GM18520 (cell line): ENCODE results near the gene COX20.

ENCODE experiments used
- ATAC-seq: cut with Tn5 transposase; IDR thresholded peaks from one replicate; pipeline ENCODE4 v1.9.1; 2021; ENCODE audit not compliant: unreplicated experiment

COX20 gene

DNA sequence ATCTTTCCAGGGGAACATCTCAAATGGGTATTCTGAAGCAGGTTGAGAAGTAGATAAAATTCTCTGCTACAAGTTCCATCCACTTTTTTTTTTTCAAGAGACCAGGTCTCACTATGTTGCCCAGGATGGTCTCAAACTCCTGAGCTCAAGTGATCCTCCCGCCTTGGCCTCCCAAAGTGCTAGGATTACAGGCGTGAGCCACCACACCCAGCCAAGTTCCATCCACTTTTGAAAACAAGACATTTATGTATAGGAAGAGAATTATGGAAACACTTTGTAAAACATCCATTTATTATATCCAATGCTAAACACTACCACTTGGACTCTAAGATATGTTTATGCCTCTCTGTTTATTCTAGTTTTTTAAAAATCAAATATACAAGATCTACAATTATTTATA, 15.4 kb downstream of the COX20 start:
- no peak for ATAC-seq

DNA sequence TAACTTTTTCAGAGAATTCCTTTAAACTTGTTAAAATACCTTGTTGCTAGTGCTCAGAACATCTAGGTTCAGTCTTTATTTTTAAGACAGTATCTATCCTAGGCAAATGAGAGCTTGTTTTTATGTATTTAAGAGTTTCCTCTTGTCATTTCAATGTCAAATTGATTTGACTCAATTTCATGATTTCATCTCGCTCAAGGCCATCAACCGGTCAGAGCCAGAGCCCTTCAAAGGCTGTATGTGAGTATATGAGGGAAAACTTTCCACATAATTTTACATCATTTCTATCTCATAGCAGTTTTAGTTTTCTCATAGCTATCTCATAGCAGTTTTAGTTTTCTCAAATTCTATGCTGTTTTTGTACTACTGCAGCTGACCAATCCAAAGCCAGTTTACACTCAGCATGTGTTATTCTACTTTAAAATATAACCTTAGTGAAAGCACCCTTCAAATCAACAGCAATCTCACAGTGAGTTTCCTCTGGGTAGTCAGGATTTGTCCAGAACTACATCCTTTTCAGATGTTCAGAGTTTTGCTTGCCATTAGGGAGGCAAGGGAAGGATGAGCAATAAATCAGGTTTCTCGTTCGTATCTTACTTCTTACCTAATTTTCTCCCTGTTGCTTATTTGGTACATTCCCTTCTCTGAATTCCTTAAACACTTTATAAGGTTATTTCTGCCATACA, 16.2 kb downstream of the COX20 start:
- ATAC-seq: no peak

DNA sequence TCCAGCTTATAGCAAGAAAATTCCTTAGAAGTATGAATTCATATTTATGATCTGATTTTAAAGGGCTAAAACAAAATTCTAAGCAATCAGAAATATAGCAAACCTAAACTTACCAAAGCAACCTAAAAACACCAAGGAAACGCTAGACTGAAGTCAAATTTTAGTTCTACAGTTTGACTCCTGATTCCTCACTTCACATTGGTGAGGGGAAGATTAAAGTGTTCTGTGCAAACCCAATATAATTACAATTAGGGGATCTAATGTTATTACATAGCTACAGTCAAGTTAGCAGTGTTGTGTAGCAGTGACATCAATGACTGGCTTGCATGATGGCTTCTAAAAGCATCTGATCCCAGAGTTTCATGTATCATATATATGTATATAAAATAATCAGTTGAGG, 17.2 kb downstream of the COX20 start:
- no peak for ATAC-seq

DNA sequence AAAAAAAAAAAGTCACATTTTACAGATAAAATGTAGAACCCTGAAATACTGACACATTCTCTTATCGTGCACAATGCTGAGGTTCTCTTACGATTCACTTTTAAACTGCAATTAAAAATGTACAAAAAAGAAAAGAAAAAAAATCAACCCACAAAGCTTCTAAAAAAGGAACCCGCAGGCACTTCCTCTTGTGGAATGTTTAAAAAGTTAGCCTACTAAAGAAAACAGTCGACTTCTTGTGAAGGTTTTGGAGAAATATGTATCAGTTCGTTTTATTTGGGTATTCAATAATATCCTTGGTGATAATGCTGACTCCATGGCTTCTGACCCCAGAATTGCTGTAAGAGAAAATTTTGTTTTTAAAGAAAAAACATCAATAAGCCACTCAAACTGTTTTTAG, 18.7 kb downstream of the COX20 start:
- ATAC-seq: no peak

DNA sequence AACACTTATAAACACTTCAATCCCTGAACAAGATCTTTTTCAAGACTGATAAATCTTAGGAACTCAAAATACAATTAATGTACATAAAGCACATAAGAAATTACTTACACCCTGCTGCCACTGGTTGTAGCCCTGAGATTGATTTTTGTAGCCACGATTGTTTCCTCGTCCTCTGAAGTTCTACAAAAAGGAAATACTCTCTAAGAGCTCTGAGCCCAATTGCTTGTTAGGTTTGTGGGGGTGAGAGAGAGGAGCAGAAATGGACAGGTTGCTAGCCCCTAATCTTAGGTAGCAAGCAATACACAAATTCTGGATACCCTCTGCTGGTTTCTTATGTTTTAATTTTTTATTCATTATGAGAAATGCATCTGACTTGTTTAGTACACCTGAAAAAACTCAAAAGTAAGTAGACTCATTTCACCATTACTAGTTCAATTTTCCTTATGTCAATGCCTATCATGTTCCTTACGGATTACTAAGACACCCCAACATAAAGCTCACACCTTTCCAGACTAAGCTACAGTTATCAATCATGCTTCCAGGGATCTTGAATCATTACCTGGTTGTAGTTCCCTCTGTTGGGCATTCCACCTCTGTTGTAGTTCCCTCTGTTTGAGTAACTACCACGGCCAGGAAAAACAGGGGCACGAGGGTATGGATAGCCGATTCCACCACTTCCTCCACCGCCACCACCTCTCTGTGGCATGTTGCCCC, 19.6 kb downstream of the COX20 start:
- no peak for ATAC-seq

DNA sequence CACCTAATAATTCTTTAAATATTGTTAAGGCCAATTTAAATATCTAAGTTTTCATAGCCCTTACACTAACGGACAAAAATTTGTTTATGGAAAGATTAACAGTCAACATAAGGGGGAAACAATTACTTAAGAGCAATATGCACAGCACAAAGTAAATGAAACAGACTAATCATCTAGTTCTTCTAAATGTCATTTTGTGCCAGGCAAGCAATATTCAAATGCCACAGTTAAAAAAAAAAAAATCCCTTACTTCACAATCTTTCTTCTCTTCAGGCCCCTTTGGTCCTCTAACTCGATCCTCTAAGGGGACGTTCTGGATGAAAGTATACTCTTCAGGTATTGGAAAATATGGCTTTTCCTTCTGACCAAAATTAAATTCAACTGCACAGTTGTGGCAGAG, 22.3 kb downstream of the COX20 start:
- no peak for ATAC-seq

DNA sequence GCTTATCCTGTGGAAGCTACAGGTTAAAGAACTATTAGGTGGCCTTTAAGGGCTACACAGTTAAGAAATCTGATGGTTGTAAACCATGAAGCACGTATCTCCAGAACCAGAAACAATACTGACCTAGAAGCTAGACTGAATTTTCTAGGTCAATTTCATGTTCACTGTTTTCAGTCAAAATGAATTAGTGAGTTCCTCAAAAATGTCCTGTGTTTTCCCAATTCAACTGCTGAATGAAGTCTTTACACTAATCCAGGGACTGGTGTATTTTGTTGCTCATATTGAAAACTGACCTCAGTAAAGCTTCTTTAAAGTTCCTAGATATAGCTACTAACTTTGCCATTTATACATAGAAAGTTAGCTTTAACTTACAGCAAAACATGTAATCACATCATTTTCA, 22.9 kb downstream of the COX20 start:
- no peak for ATAC-seq

DNA sequence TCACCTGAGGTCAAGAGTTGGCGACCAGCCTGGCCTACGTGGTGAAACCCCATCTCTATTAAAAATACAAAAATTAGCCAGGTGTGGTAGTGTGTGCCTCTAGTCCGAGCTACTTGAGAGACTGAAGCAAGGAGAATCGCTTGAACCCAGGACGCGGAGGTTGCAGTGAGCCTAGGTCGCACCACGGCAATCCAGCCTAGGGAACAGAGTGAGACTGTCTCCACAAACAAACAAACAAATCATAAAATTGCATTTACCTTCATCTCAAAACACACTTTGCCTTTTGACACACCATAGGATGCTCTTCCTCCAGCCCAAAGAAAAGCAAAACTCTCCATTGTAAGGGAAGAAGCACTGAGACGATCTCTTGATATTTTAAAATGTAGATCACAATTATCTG, 24.6 kb downstream of the COX20 start:
- no peak for ATAC-seq

DNA sequence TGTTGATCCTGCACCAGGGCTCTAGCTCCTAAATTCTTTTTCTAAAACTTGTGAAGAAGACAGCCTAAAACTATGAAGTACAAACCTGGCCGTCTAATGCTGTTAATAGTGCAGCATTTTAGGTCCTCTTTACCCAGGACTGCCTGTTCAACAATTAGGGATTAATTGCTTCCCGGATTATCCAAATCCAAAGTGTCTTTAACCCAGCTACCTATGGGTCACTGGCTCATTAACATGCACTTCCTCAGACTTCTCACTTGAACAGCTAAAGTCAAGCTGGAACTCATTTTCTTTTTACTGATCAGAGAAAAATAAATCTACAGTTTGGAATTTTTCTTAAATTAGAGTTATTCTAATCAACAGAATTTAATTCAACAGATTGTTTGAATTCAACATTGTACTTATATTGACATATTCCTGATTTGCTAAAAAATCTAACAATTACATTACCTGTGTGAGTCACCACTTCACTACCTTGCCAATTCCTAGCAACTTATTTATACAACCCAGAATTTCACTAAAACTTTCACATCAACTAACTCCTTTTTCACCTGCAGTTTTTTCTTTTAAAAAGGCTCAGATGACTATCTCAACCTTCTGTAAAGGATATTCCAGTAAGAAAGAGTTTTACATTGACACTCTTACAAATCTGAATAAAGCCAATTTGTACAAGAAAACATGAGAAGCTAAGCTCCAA, 25.6 kb downstream of the COX20 start:
- no peak for ATAC-seq

DNA sequence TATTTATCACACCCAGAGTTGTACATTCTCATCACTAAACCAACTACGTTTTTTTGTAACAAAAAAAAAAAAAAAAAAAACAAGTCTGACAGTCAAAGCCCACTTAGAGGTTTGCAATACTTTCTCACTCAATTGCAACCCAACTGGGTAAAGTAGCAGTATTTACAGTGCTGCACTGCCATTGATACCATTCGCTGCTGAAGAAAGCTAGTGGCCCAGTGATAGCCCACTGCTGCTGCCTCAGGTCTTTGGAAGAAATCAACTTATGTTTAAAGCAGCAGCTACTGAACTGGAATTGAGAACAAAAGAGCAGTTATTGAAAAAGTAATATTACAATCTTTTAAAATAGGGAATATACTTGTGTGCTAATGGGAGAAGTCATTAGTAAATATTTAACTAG, 26.2 kb downstream of the COX20 start:
- no peak for ATAC-seq

DNA sequence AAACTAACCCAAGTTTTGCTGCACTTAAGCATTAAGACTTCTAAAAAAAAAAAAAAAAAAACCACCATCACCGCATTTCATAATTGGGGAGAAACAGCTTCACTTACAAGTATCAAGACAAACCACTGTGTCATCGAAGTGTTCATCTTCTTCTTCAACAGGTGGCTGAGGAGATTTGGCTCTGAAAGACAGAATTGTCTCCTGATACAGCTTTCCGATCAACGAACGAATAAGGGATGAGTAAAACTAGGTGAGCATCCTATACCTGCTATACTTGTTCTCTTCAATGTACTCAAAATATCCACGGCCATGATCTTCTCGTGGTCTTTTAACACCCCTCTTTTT, 26.9 kb downstream of the COX20 start:
- no peak for ATAC-seq

DNA sequence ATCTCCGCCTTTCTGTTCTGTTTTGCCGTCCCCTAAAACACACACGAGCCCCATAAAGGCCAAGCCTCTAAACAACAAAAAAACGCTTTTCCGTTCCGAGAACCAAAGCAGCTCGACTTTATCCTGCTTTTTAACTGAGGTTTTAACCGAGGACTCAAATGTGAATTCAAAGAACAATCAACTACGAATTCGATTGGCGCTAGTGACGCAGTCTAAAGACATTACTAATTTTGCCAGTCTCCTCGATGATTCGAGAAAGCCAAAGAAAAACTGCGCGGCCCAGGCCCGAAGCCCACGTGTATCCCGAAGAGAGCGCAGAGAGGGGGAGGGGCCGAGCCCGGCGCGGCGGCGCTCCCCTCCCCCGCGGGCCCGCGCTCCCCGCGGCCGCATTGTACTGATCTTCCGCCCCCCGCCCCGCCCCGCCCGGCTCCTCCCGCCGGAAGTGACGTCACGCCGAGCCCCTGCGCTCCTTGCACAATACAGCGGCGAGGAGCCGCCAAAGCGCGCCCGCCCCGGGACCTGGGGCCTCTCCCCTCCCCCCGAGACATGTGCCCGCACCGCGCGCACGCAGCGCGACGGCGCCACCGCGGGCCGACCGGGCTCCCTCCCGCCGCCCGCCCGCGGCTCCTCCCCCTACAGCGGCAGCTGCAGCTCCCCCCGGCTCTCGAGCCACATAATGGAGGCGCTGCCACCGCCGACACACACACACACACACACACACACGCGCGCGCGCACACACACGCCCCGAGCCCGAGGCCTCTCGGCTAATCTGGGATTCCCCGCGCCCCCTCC, 27.4 kb downstream of the COX20 start:
- ATAC-seq: peak; percentile 35

DNA sequence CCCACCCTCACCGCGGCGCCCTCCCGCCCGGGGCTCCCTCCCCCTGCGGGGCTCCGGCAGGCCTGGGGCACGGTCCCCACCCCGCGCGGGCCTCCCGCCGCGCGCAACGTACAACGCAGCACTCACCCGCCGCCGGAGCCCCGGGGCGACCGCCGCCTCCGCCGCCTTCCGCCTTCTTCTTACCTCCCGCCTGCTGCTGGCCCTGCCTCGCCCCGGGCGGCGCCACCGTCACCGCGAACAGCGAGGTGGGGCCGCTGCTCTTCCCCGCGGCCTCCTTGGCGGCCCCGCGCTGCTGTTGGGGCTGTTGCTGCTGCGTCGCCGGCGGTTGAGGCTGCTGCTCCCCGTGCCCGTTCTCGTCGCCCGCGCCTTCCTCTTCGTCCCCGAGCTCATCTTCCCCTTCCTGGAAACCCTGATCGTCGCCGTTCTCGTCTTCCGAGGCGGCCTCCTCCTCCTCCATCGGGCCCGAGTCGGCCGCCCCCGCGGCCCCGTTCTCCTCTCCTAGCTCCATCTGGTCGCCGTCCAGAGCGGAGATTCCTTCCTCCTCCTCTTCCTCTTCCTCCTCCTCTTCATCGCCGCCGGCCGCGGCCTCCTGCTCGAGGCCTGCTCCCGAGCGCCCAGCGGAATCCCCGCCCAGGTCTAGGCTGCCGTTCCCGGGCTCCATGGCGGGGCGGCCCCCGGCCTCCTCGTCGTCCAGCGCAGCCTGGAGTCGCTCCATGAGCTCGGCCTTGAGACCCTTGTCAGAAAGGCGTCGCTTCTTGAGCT, 28.2 kb downstream of the COX20 start:
- ATAC-seq: no peak

DNA sequence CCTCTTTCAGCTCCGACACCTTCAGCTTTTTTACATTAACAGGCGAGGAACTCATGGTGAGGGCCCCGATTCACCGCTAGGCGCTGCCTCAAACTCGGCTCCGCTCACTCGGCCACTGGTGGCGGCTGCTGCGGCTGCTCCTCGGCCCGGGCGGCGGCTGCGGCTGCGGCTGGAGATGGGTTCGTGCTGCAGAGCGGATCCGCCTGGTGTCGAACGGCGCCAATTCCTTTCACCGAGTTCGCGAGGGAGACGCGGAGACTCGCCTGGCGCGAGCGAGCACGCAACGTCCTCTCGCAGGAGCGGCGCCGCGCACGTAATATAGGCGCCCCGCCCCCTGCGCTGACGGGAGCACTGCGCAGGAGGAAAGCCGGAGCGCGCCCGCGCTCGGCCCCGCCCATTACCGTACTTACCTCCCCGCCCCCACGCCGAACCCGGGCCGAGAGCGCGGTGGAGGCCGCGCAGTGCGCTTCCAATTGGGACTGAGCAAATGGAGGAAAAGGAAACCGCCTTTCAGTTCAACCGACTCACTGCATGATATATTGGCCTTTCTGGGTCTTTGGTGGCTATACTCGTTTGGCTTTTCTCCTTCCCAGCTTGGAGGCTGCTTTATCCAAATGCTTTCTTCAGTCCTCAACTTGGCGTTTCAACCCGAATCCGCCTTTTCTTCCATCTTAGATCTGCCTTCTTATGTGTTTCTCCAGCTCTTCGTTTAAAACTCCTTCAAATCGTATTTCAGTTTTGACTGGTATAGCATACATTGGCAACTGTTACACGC, 29.0 kb downstream of the COX20 start, which contains the start of gene HNRNPU:
Gene HNRNPU, minus strand, starts transcription at position 291 of the 775 bp plus-strand sequence. Its CDS starts 236 bp downstream, at position 55.
- ATAC-seq: peak; percentile 57

DNA sequence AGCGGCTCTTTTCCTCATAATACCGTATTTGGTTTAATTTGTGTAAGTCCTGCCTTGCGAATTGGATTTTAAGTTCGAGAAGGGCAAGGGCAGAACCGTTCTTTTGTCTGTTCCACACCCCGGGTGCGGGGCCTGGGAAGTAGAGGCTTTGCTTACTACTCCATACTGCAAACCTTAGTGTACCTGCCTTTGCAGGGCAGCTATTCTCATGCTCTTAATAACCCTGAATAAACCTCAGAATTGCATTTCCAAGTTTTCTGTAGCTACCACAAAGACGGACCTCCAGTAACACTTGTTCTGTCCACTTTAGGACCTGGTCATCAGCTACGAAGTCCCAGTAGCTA, 29.5 kb downstream of the COX20 start:
- ATAC-seq: no peak

DNA sequence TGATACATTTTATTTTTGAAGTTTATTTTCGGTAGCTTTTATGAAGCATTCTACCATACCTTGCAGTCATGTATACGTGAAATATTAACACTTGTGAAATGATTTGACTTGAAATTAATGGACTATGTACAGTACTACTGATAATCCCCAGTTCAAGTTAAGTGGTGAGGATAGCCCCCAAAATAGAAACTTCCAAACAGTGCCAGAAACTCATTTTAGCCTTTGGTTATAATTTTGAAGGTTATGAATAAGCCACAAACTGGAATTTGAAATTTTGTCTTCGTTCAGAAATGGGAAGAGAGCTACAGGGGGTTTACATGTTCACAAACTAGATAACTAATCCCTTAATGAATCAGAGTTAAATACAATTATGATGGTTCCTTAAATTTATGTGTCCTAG, 30.4 kb downstream of the COX20 start:
- ATAC-seq: no peak

DNA sequence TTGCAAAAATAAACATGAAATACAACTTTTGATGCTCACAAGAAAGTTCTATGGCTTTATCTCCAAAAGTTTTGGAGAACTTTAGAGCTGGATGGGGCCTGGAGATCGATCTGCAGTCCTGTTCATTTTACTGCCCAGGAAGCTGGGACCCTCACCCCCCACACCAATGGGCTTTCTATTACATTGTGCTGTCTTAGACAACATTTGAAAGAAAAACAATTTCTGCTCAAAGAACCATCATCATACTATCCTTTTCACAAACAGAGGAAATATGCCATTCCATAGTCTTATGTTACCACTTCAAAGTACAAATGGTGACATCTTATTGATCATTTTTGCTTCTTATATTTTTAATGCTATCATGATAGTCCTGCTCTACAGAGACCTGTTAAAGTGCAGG, 30.9 kb downstream of the COX20 start:
- no peak for ATAC-seq

DNA sequence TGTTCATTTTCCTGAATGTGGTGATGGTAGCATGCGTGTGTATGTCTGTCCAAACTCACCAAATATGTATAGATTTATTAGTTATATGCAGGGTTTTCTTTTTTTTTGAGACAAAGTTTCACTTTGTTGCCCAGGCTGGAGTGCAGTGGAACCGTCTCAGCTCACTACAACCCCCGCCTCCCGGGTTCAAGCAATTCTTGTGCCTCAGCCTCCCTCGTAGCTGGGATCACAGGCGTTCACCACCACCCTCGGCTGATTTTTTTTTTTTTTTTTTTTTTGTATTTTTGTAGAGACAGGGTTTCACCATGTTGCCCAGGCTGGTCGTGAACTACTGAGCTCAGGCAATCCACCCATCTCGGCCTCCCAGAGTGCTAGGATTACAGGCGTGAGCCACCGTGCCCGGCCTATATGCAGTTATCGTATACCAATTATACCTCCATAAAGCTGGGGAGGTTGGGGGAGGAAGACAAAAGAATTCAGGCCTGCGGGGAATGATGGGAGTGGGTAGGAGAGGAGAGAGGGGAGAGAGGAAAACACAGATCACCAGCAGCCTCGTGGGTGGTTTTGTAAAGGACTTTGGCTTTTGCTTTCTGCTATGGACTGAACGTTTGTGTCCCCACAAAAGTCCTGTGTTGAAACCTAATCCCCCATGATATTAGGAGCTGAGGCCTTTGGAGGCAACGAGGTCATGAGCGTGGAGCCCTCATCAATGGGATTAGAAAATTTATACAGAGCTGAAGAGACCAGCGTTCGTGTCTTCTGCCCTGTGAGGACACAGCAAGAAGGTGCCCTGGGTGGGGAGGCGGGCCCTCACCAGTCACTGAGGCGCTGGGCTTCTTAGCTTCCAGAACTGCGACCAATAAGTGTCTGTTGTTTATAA, 33.3 kb downstream of the COX20 start:
- ATAC-seq: no peak

DNA sequence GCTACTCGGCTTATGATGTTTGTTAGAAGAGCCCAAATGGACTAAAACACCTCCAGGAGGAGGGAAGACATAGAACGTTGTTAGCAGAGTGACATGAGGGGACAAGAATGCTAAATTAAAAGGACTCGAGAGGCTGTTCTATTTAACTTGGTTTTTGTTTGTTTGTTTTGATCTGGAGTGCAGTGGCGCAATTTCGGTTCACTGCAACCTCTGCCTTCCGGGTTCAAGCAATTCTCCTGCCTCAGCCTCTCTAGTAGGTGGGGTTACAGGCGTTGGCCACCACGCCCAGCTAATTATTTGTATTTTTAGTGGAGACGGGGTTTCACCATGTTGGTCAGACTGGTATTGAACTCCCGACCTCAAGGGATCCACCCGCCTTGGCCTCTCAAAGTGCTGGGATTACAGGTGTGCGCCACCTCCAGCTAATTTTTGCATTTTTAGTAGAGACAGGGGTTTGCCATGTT, 33.9 kb downstream of the COX20 start:
- no peak for ATAC-seq
